Neural crest cell (in vitro differentiated cells): ENCODE data around the gene SECISBP2L. TPM values are rescaled to one million over a fixed set of nuclear protein-coding genes. Genes with fewer than 3 reads are reported as not detected.

ENCODE experiments used
- DNase-seq: peaks from one replicate; pipeline ENCODE4 v3.0.0; 2021; ENCODE audit warnings: low read depth, mixed read lengths, low spot score
- H3K27ac Mint-ChIP-seq: one replicate; pipeline ENCODE4 v1.8.0; 2021; ENCODE audit warnings: mild to moderate bottlenecking, mixed read lengths; ENCODE audit not compliant: unreplicated experiment
- H3K27me3 Mint-ChIP-seq: 2 replicates; pipeline ENCODE4 v1.8.0; 2021; ENCODE audit warnings: low read depth, mild to moderate bottlenecking, mixed read lengths
- H3K36me3 Mint-ChIP-seq: 2 replicates; pipeline ENCODE4 v1.8.0; 2021; ENCODE audit warnings: low read depth, mild to moderate bottlenecking, mixed read lengths
- H3K4me1 Mint-ChIP-seq: 2 replicates; pipeline ENCODE4 v1.8.0; 2021; ENCODE audit warnings: mixed read lengths
- H3K4me3 Mint-ChIP-seq: one replicate; pipeline ENCODE4 v1.8.0; 2021; ENCODE audit warnings: mild to moderate bottlenecking, mixed read lengths
- H3K9me3 Mint-ChIP-seq: 2 replicates; pipeline ENCODE4 v1.8.0; 2021; ENCODE audit warnings: mixed read lengths
- total RNA-seq: library from RNA; stranded (reverse); gene quantifications from 2 replicates; pipeline ENCODE4 v1.2.1, GENCODE V29; 2021
- TF ChIP-seq, protein P1 (sequence below): fragments of 200-600 bp; sonication (generic); conservative IDR thresholded peaks from 2 replicates; pipeline ENCODE4 v1.5.0; 2021; ENCODE audit warnings: antibody characterized with exemption, mild to moderate bottlenecking

SECISBP2L gene
- total RNA-seq, 1 donor from 2014 or later, result 39.2 TPM

DNA sequence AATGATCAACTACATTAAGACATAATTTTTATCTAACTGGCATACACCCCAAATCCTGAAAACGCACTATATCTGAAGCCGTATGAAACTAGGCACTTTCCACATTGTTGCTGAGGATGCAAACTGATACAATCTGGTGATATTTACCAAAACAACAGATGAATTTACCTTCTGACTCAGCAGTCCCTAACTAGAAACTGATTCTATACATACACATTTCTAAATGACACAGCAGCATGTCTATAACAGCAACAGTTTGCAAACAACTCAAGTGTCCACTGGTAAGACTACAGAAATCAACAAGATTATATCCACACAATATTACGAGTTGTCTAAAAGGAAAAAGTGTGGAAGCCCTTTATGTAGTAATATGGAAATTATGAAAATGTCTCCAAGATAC is 22.9 kb downstream of the SECISBP2L start:
- TF ChIP-seq, protein P1, sequence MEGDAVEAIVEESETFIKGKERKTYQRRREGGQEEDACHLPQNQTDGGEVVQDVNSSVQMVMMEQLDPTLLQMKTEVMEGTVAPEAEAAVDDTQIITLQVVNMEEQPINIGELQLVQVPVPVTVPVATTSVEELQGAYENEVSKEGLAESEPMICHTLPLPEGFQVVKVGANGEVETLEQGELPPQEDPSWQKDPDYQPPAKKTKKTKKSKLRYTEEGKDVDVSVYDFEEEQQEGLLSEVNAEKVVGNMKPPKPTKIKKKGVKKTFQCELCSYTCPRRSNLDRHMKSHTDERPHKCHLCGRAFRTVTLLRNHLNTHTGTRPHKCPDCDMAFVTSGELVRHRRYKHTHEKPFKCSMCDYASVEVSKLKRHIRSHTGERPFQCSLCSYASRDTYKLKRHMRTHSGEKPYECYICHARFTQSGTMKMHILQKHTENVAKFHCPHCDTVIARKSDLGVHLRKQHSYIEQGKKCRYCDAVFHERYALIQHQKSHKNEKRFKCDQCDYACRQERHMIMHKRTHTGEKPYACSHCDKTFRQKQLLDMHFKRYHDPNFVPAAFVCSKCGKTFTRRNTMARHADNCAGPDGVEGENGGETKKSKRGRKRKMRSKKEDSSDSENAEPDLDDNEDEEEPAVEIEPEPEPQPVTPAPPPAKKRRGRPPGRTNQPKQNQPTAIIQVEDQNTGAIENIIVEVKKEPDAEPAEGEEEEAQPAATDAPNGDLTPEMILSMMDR, result no peak
- no peaks in the 10 kb centered on the region for H3K9me3 Mint-ChIP-seq
- no peaks in the 10 kb centered on the region for H3K4me1 Mint-ChIP-seq
- H3K36me3 Mint-ChIP-seq, result peaks cover 23% of the 10 kb centered on the region
- H3K4me3 Mint-ChIP-seq, result no peak overlapping the region
- no peak overlapping the region for H3K27ac Mint-ChIP-seq
- no peak for DNase-seq
- H3K27me3 Mint-ChIP-seq, result no peaks in the 10 kb centered on the region

DNA sequence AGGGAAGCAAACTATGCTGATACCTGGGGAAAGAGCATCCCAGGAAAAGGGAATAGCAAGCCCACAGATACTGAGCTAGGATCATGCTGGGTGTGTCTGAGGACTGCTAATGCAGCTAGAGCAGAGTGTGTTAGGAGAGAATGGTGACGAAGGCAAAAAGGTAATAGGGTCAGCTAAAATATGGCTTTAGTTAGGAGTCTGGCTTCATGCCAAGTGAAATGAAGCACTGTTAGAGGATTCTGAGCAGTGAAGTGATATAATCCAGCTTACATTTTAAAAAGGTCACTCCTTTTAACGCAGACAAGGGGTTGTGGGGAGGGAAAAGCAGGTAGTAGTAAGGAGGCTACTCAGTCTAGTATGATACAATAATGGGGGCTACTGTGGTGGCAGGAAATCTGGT is 30.4 kb downstream of the SECISBP2L start:
- no peaks in the 10 kb centered on the region for H3K27me3 Mint-ChIP-seq
- TF ChIP-seq, protein P1, result no peak
- no peaks in the 10 kb centered on the region for H3K4me1 Mint-ChIP-seq
- H3K9me3 Mint-ChIP-seq, result no peaks in the 10 kb centered on the region
- DNase-seq, result no peak
- peak overlapping the region; percentile 38 for H3K27ac Mint-ChIP-seq
- no peak overlapping the region for H3K4me3 Mint-ChIP-seq
- peaks cover 7% of the 10 kb centered on the region for H3K36me3 Mint-ChIP-seq

DNA sequence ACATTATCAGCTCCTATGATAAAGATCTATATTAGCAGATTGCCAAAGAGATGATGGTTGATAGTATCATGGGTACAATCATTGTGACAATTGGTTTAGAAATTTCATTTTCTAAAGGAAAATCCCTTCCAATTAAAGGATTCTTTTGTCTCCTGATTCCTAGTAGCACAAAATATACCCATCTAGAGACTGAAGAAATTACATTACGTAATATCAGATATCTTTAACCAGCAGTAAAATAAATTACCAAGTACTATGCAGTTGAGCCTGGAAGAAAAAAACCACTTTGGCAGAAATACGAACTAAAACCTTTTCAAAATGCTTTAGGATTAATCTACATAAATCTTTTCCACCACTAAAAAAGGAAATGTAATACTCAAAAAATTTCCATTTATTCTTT is 46.9 kb downstream of the SECISBP2L start:
- H3K27ac Mint-ChIP-seq, result no peak overlapping the region
- DNase-seq, result no peak
- H3K4me3 Mint-ChIP-seq, result no peak overlapping the region
- H3K27me3 Mint-ChIP-seq, result no peaks in the 10 kb centered on the region
- peaks cover 39% of the 10 kb centered on the region for H3K36me3 Mint-ChIP-seq
- peaks cover 4% of the 10 kb centered on the region for H3K9me3 Mint-ChIP-seq
- no peaks in the 10 kb centered on the region for H3K4me1 Mint-ChIP-seq
- TF ChIP-seq, protein P1, result no peak

DNA sequence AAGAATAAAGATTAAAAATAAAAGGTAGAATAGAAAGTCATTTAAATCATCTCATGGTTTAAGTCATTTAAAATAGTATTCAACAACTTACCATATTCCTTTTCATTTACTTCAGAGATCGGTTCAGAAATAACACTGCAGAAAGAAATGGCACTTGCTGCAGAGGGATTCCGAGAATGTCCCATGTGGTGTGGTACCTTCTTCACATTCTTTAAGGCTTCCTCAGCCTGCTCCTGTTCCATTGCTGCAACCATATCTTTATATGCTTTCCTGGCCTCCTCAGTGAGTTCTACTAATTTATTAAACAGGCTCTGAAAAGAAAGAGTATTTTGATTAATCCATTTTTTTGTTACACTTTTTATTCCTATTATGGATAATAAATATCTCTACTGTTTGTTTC is 50.0 kb downstream of the SECISBP2L start:
- peaks cover 25% of the 10 kb centered on the region for H3K36me3 Mint-ChIP-seq
- DNase-seq, result no peak
- TF ChIP-seq, protein P1, result no peak
- no peak overlapping the region for H3K27ac Mint-ChIP-seq
- no peak overlapping the region for H3K4me3 Mint-ChIP-seq
- no peaks in the 10 kb centered on the region for H3K9me3 Mint-ChIP-seq
- no peaks in the 10 kb centered on the region for H3K27me3 Mint-ChIP-seq
- H3K4me1 Mint-ChIP-seq, result no peaks in the 10 kb centered on the region

DNA sequence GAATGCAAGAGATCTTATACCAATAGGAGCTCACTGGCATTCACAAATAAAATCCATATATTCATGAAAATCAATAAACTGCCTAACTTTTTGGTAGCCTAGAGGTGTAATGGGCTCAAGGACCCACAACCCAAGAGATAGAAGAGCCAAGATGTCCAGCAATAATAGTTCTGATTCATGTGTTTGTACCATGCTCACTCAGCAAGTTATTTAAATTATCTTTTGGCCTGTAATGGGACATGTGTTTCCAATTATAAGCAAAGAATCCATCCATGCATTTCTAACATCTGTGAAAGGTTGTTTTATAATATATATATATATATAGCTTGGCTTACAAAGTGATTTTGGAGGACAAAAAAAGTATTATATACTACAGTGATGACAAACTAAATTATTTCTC is 52.9 kb downstream of the SECISBP2L start:
- H3K27ac Mint-ChIP-seq, result no peak overlapping the region
- peaks cover 20% of the 10 kb centered on the region for H3K36me3 Mint-ChIP-seq
- TF ChIP-seq, protein P1, result no peak
- no peak overlapping the region for H3K4me3 Mint-ChIP-seq
- H3K27me3 Mint-ChIP-seq, result no peaks in the 10 kb centered on the region
- DNase-seq, result no peak
- H3K9me3 Mint-ChIP-seq, result no peaks in the 10 kb centered on the region
- H3K4me1 Mint-ChIP-seq, result no peaks in the 10 kb centered on the region

DNA sequence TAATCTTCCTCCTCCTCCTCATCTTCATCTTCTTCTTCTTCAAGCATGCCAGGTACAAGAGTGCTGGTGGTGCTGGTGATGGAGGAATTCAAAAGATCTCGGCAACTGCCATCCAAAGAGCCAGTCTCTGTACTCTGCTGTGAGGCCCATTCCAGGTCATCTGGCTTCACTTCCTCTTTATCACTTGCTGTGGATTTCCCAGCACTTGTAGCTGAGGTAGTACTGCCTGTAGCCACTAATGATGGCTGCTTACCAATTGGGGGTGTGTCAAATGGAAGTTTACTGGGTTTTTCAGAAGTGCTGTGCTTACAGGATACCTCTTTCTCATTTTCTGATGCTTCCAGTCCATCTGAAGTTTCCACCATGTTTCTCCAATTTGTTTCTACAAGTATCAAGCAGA is 53.7 kb downstream of the SECISBP2L start:
- no peak overlapping the region for H3K4me3 Mint-ChIP-seq
- peaks cover 20% of the 10 kb centered on the region for H3K36me3 Mint-ChIP-seq
- H3K27ac Mint-ChIP-seq, result no peak overlapping the region
- no peaks in the 10 kb centered on the region for H3K27me3 Mint-ChIP-seq
- H3K4me1 Mint-ChIP-seq, result no peaks in the 10 kb centered on the region
- DNase-seq, result no peak
- TF ChIP-seq, protein P1, result no peak
- no peaks in the 10 kb centered on the region for H3K9me3 Mint-ChIP-seq
